ENCODE measurements around the gene MDFI.

MDFI gene

GRCh38 chr6:41651246-41651961 is 13.1 kb downstream of the MDFI start:
- TF ChIP-seq CTCF (IDR thresholded peaks at IDR 0.05; ENCODE audit: control insufficient read depth, insufficient read depth, low read depth, low read length, missing control alignments): no peak
- H3K4me3 ChIP-seq (ENCODE audit: control insufficient read depth, low read depth, low read length): no peak overlapping the region
- DNase-seq (ENCODE audit: low read depth): no peak

- no peak overlapping the region for H3K4me3 ChIP-seq (ENCODE audit: control insufficient read depth, low read depth, low read length)
- TF ChIP-seq CTCF (IDR thresholded peaks at IDR 0.05; ENCODE audit: control insufficient read depth, insufficient read depth, low read depth, low read length, missing control alignments): no peak
- DNase-seq (ENCODE audit: low read depth): no peak
Observed at GRCh38 chr6:41651962-41652657, 13.8 kb downstream of the MDFI start.

GRCh38 chr6:41652866-41653652 is 14.8 kb downstream of the MDFI start:
- no peak overlapping the region for H3K4me3 ChIP-seq (ENCODE audit: control insufficient read depth, low read depth, low read length)
- DNase-seq (ENCODE audit: low read depth): no peak
- TF ChIP-seq CTCF (IDR thresholded peaks at IDR 0.05; ENCODE audit: control insufficient read depth, insufficient read depth, low read depth, low read length, missing control alignments): no peak

- H3K4me3 ChIP-seq (ENCODE audit: control insufficient read depth, low read depth, low read length): no peak overlapping the region
- TF ChIP-seq CTCF (IDR thresholded peaks at IDR 0.05; ENCODE audit: control insufficient read depth, insufficient read depth, low read depth, low read length, missing control alignments): no peak
- DNase-seq (ENCODE audit: low read depth): no peak
Observed at GRCh38 chr6:41653691-41654090, 15.4 kb downstream of the MDFI start.

GRCh38 chr6:41654151-41654697 is 16.0 kb downstream of the MDFI start:
- no peak for DNase-seq (ENCODE audit: low read depth)
- no peak overlapping the region for H3K4me3 ChIP-seq (ENCODE audit: control insufficient read depth, low read depth, low read length)
- no peak for TF ChIP-seq CTCF (IDR thresholded peaks at IDR 0.05; ENCODE audit: control insufficient read depth, insufficient read depth, low read depth, low read length, missing control alignments)

GRCh38 chr6:41654698-41655151 is 16.5 kb downstream of the MDFI start:
- DNase-seq (ENCODE audit: low read depth): no peak
- TF ChIP-seq CTCF (IDR thresholded peaks at IDR 0.05; ENCODE audit: control insufficient read depth, insufficient read depth, low read depth, low read length, missing control alignments): no peak
- no peak overlapping the region for H3K4me3 ChIP-seq (ENCODE audit: control insufficient read depth, low read depth, low read length)

Data from AG09309 (cell line).